K562 (cell line): ENCODE measurements around the gene SLC22A12. TPM values are rescaled to one million over a fixed set of nuclear protein-coding genes. Genes with fewer than 3 reads are reported as not detected.

Experiments
- ATAC-seq: fragments of 200-7000 bp; cut with Tn5 transposase; 3 replicates; pipeline ENCODE4 v1.9.1; 2020; ENCODE audit warnings: moderate library complexity
- BruUV-seq: library from RNA; stranded (reverse); fragments of 400-500 nt; replicated peaks from 2 replicates; lab custom pipeline; 2021; lab: Mats Ljungman, UMichigan
- CTCF ChIA-PET: fragments of 300-600 bp; formaldehyde crosslinking; extraction: SDS; loops from one replicate; lab custom pipeline; 2021; ENCODE audit warnings: low intra/inter-chr PET ratio; lab: Yijun Ruan, JAX
- POLR2A ChIA-PET: fragments of 300-600, 350-650 bp; sonication (Branson Sonifier 250); formaldehyde crosslinking; extraction: SDS; loops from one replicate; lab custom pipeline; 2021; ENCODE audit warnings: antibody characterized with exemption, inconsistent platforms; lab: Yijun Ruan, JAX
- DNase-seq, 4 experiments: peaks; one replicate each; pipeline versions ENCODE4 v3.0.0 to v3.0.0-alpha.2; 2011 to 2018; ENCODE audit warnings: low spot score in 3 of 4, mixed read lengths in 3 of 4; ENCODE audit errors: extremely low read depth in 1 of 4
- FAIRE-seq: peaks from 2 replicates; lab custom pipeline; 2011; peaks lifted over from hg19 to GRCh38; lab: Jason Lieb, UNC
- H2AFZ ChIP-seq: 2 replicates; pipeline ENCODE4 v1.6.0; 2011; ENCODE audit warnings: low read depth, low read length, control low read depth, inconsistent platforms
- H3K27ac ChIP-seq: fragments of 200-600 bp; 3 replicates; pipeline ENCODE4 v1.8.0; 2011; ENCODE audit warnings: low read depth, mild to moderate bottlenecking, control low read depth, inconsistent platforms, low read length, moderate library complexity, mixed read lengths; ENCODE audit errors: extremely low read depth
- H3K27me3 ChIP-seq, 2 experiments: fragments of 300-600 bp in 1 of 2; 2 replicates in 1 of 2; 3 replicates in 1 of 2; pipeline versions ENCODE4 v1.6.0 to v1.8.0; 2011; ENCODE audit warnings: inconsistent platforms in 2 of 2, low read length in 2 of 2, mild to moderate bottlenecking in 1 of 2, mixed read lengths in 1 of 2, moderate library complexity in 1 of 2; ENCODE audit not compliant: control insufficient read depth in 2 of 2, insufficient read depth in 2 of 2
- H3K36me3 ChIP-seq: fragments of 300-600 bp; 3 replicates; pipeline ENCODE4 v1.8.0; 2011; ENCODE audit warnings: mild to moderate bottlenecking, low read length, inconsistent platforms; ENCODE audit not compliant: control insufficient read depth, insufficient read depth
- H3K4me1 ChIP-seq, 2 experiments: fragments of 200-600 bp in 1 of 2; replicated peaks in 1 of 2; 2 replicates in 1 of 2; 3 replicates in 1 of 2; pipeline versions ENCODE4 v1.5.1 to v1.8.0; 2011; ENCODE audit warnings: inconsistent platforms in 2 of 2, low read length in 2 of 2, mild to moderate bottlenecking in 1 of 2, mixed read lengths in 1 of 2, moderate library complexity in 1 of 2; ENCODE audit not compliant: control insufficient read depth in 2 of 2, insufficient read depth in 2 of 2
- H3K4me2 ChIP-seq: 2 replicates; pipeline ENCODE4 v1.6.1; 2011; ENCODE audit warnings: low read length, control low read depth, inconsistent platforms, mixed read lengths; ENCODE audit not compliant: insufficient read depth
- H3K4me3 ChIP-seq: fragments of 200-600 bp; sonication (generic), shearing (Covaris generic); 2 replicates; pipeline ENCODE4 v1.5.1; 2016; ENCODE audit warnings: control low read depth, inconsistent platforms
- H3K79me2 ChIP-seq: fragments of 200-600 bp; 3 replicates; pipeline ENCODE4 v1.8.0; 2011; ENCODE audit warnings: low read length, inconsistent platforms; ENCODE audit not compliant: control insufficient read depth, insufficient read depth
- H3K9ac ChIP-seq, 2 experiments: 2 replicates each; pipeline versions ENCODE4 v1.6.0 to v1.6.1; 2011; ENCODE audit warnings: low read depth in 2 of 2, low read length in 2 of 2, control low read depth in 1 of 2, inconsistent platforms in 1 of 2, mild to moderate bottlenecking in 1 of 2, mixed read lengths in 1 of 2; ENCODE audit not compliant: insufficient read depth in 1 of 2
- H3K9me1 ChIP-seq: one replicate; pipeline ENCODE4 v1.6.0; 2011; ENCODE audit warnings: inconsistent platforms, mild to moderate bottlenecking, low read length, moderate library complexity; ENCODE audit not compliant: control insufficient read depth, insufficient read depth
- H3K9me3 ChIP-seq: replicated peaks from 2 replicates; pipeline ENCODE4 v1.5.1; 2011; ENCODE audit warnings: low read depth, low read length, inconsistent platforms; ENCODE audit not compliant: control insufficient read depth, insufficient read depth
- H4K20me1 ChIP-seq: replicated peaks from 2 replicates; pipeline ENCODE4 v1.6.1; 2011; ENCODE audit warnings: low read length, inconsistent platforms, mixed read lengths; ENCODE audit not compliant: control insufficient read depth, insufficient read depth
- ARID3A ChIP-seq: IDR thresholded peaks from 2 replicates; pipeline ENCODE4 v1.6.1; 2012; ENCODE audit warnings: low read depth, low read length, improper control_type of control experiment, borderline replicate concordance
- GATAD2B ChIP-seq: fragments of 450-650 bp; IDR thresholded peaks from 2 replicates; pipeline ENCODE4 v1.6.1; 2017; ENCODE audit warnings: mild to moderate bottlenecking, borderline replicate concordance
- HMG20B ChIP-seq: fragments of 250-450 bp; sonication (Bioruptor Pico); IDR thresholded peaks from 2 replicates; pipeline ENCODE4 v1.5.0; 2021; ENCODE audit warnings: mild to moderate bottlenecking
- ILF3 ChIP-seq: fragments of 450-650 bp; IDR thresholded peaks from 2 replicates; pipeline ENCODE4 v1.6.1; 2018; ENCODE audit warnings: antibody characterized with exemption, mild to moderate bottlenecking, moderate library complexity, borderline replicate concordance
- ILK ChIP-seq: fragments of 450-650 bp; IDR thresholded peaks from 2 replicates; pipeline ENCODE4 v1.6.1; 2016; ENCODE audit warnings: missing genetic modification characterization, low read depth, mild to moderate bottlenecking, missing compliant biosample characterization, moderate library complexity, borderline replicate concordance
- JUN ChIP-seq, 2 experiments: sonication (generic) in 1 of 2; formaldehyde crosslinking in 1 of 2; IDR thresholded peaks; 2 replicates each; pipeline versions ENCODE4 v1.6.1 to v1.8.0; 2012 to 2022; ENCODE audit warnings: borderline replicate concordance in 2 of 2, mild to moderate bottlenecking in 2 of 2, improper control_type of control experiment in 1 of 2, low read depth in 1 of 2, low read length in 1 of 2, missing genetic modification reagents in 1 of 2
- KLF16 ChIP-seq: IDR thresholded peaks from 2 replicates; pipeline ENCODE4 v1.6.1; 2016; ENCODE audit warnings: antibody characterized with exemption
- POLR3G ChIP-seq: IDR thresholded peaks from 2 replicates; pipeline ENCODE4 v1.6.1; 2011; ENCODE audit not compliant: insufficient read length, insufficient replicate concordance; ENCODE audit errors: extremely low read depth
- SRSF1 ChIP-seq: fragments of 200-400 bp; formaldehyde crosslinking; IDR thresholded peaks from 2 replicates; pipeline ENCODE4 v1.6.1; 2017; ENCODE audit warnings: mild to moderate bottlenecking, low read depth, low read length, moderate library complexity
- TFAM ChIP-seq: fragments of 250-450 bp; sonication (Bioruptor Pico); conservative IDR thresholded peaks from 2 replicates; pipeline ENCODE4 v1.5.0; 2021; ENCODE audit warnings: mild to moderate bottlenecking, moderate library complexity
- USF2 ChIP-seq: sonication (generic); formaldehyde crosslinking; IDR thresholded peaks from 2 replicates; pipeline ENCODE4 v1.5.0; 2020; ENCODE audit warnings: missing genetic modification reagents
- ZBTB5 ChIP-seq: fragments of 450-650 bp; IDR thresholded peaks from 2 replicates; pipeline ENCODE4 v1.6.1; 2017; ENCODE audit warnings: antibody characterized with exemption
- ZBTB9 ChIP-seq: fragments of 450-650 bp; formaldehyde crosslinking; IDR thresholded peaks from 2 replicates; pipeline ENCODE4 v1.4.0; 2020; ENCODE audit warnings: mild to moderate bottlenecking, moderate library complexity
- ZNF184 ChIP-seq: sonication (generic); formaldehyde crosslinking; IDR thresholded peaks from 2 replicates; pipeline ENCODE4 v1.5.0; 2020; ENCODE audit warnings: missing genetic modification reagents
- ZNF280A ChIP-seq: fragments of 450-650 bp; IDR thresholded peaks from 2 replicates; pipeline ENCODE4 v1.6.1; 2018; ENCODE audit warnings: mild to moderate bottlenecking, low read depth; ENCODE audit not compliant: partially characterized antibody
- WGBS: fragments of 100-300 bp; shearing (Covaris generic); methylation state at CpG from one replicate; pipeline ENCODE4 v1.1.6; 2016; ENCODE audit warnings: low coverage, mixed read lengths; ENCODE audit not compliant: insufficient coverage; ENCODE audit errors: missing lambda C conversion rate; 5-methylcytosine and 5-hydroxymethylcytosine counted together
- in situ Hi-C: fragments of 300-500 bp; cut with MboI; formaldehyde crosslinking; loops from 4 replicates; pipeline ENCODE4 v1.15.0; 2018; ENCODE audit warnings: inconsistent platforms, mixed read lengths
- intact Hi-C: fragments of 100-400 bp; cut with micrococcal nuclease; formaldehyde crosslinking; loops from 2 replicates; pipeline ENCODE4 v1.14.2; 2022
- polyA plus RNA-seq, 8 experiments: library from polyadenylated mRNA; depleted of rRNA in 4 of 8; stranded (reverse) in 5 of 8; unstranded in 3 of 8; fragments of >200 nt; fragmentation: Nextera tagmentation in 2 of 8; fragmentation: Illumina TruSeq in 1 of 8; extraction: Ambion mirVana in 2 of 8; extraction: Trizol in 1 of 8; gene quantifications; 2 replicates each; pipeline versions ENCODE4 v1.2.1 to v1.2.3, GENCODE V29; 2011 to 2014; ENCODE audit warnings: inconsistent platforms in 1 of 8, missing spikeins in 1 of 8
- total RNA-seq, 7 experiments: library from RNA; depleted of rRNA in 6 of 7; stranded (reverse); fragments of >200 nt in 6 of 7; fragmentation: Illumina TruSeq in 2 of 7; extraction: Trizol in 2 of 7; gene quantifications; 2 replicates each; pipeline versions ENCODE4 v1.2.1 to v1.2.3, GENCODE V29; 2011 to 2021; ENCODE audit warnings: low replicate concordance in 1 of 7

Gene SLC22A12
- total and polyA plus RNA-seq, 9 of the 15 experiments (the other 6 are each of a cell fraction or from before 2014, with no cell fraction given), result not detected

- ChIA-PET CTCF (no interaction called here), POLR2A (interaction anchor here (0.6 kb wide), 1 partner anchor 17 kb away, joined by 3 read pairs; no protein-coding TSS in a partner anchor)
- no peaks in the 10 kb centered on the region for H3K9me3 ChIP-seq
- no TSS peak for BruUV-seq
- WGBS, result 14% methylated on average over 22 of the region's 30 CpGs
- DNase-seq (no peak), FAIRE-seq (no peak), ATAC-seq (no peak)
- H3K27me3 ChIP-seq, result peaks cover 8 to 74% of the 10 kb centered on the region in 2 experiments; a peak in 4 of 5 replicates
- no peak overlapping the region for H3K4me3 ChIP-seq
- no peaks in the 10 kb centered on the region for H3K9me1 ChIP-seq
- H3K4me2 ChIP-seq, result no peak overlapping the region
- no peaks in the 10 kb centered on the region for H3K36me3 ChIP-seq
- peaks cover 0 to 23% of the 10 kb centered on the region in 2 experiments; a peak in 2 of 5 replicates for H3K4me1 ChIP-seq
- no peak overlapping the region for H2AFZ ChIP-seq
- intact Hi-C loops, result no loop called here
- H3K79me2 ChIP-seq, result no peaks in the 10 kb centered on the region
- H3K9ac ChIP-seq, result no peak overlapping the region
- no peak overlapping the region for H3K27ac ChIP-seq
- in situ Hi-C loops, result no loop called here
- H4K20me1 ChIP-seq, result peaks cover 4% of the 10 kb centered on the region; the same call in 1 of the 2 replicates
- TF ChIP-seq JUN (IDR thresholded peaks at IDR 0.05; ENCODE audit: borderline replicate concordance, low read depth, low read length) (no peak), JUN (CRISPR knock-in tag; IDR thresholded peaks at IDR 0.05; ENCODE audit: borderline replicate concordance) (no peak), ARID3A (no peak), ZNF280A (no peak), KLF16 (no peak), TFAM (no peak), POLR3G (no peak), USF2 (CRISPR knock-in tag) (no peak), GATAD2B (no peak), ZNF184 (CRISPR knock-in tag) (no peak), ILF3 (no peak), HMG20B (CRISPR knock-in tag) (no peak), ZBTB5 (no peak), SRSF1 (no peak), ILK (no peak), ZBTB9 (CRISPR knock-in tag) (no peak)
Measured at GRCh38 chr11:64642418-64642735, 51.4 kb downstream of the SLC22A12 start.
